Measurements from ENCODE around the gene NELL2.

Gene NELL2

GRCh38 chr12:44649693-44650092 lies 226.4 kb downstream of the NELL2 start:
- H3K4me1 ChIP-seq (ENCODE audit: control insufficient read depth in 1 of 2, insufficient read depth in 2 of 2, low read length in 2 of 2): no peaks in the 10 kb centered on the region
- H3K27ac ChIP-seq (ENCODE audit: low read depth, low read length): no peak overlapping the region
- no peaks in the 10 kb centered on the region for H3K9me3 ChIP-seq (ENCODE audit: control insufficient read depth in 1 of 2, low read length in 2 of 2)
- no peak overlapping the region for H3K4me3 ChIP-seq (ENCODE audit: low read depth in 1 of 2, low read length in 2 of 2)
- H3K9ac ChIP-seq (ENCODE audit: low read depth in 1 of 2, low read length in 2 of 2): no peak overlapping the region
- no peaks in the 10 kb centered on the region for H3K27me3 ChIP-seq (ENCODE audit: control insufficient read depth in 1 of 2, insufficient read depth in 2 of 2, low read length in 2 of 2)
- no peaks in the 10 kb centered on the region for H3K36me3 ChIP-seq (ENCODE audit: control insufficient read depth in 1 of 2, insufficient read depth in 2 of 2, low read length in 2 of 2)

DNA sequence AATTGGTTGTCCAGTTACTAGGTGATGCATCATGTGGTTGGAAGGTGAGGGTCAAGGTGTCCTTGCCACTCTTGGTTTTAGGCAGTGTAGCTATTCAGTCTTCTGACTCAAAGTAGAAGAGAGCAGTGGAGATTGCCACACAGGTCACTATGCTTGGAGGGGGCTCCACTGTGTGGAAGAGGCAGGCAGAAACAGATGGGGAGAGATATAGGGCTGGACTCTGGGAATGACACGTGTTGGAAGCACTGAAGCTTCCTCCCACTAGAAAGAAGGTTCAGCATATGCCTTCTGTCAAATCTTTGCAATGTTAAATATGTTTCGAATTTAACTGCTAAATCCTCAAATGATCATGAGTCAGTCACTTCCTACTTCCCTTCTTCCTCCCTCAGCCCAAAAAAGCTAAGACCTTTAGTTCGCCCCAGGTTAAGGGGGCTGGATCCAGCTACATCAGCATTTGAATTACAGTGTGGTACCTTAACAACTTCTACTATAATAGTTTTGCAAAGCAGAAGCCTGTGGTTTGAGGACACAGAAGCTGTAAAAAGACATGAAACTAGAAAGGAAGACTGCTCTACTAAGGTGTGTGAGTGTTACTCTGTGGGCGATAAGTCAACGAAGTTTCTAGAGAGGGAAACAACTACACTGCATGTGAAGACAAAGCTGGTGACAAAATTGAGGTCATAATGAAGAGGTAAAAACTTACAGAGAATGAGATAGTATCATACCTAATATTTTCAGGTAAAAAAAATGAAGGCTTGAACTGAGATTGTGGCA lies 228.0 kb downstream of the NELL2 start:
- no peak overlapping the region for H3K9ac ChIP-seq (ENCODE audit: low read depth in 1 of 2, low read length in 2 of 2)
- H3K4me1 ChIP-seq (ENCODE audit: control insufficient read depth in 1 of 2, insufficient read depth in 2 of 2, low read length in 2 of 2): no peaks in the 10 kb centered on the region
- no peaks in the 10 kb centered on the region for H3K27me3 ChIP-seq (ENCODE audit: control insufficient read depth in 1 of 2, insufficient read depth in 2 of 2, low read length in 2 of 2)

DNA sequence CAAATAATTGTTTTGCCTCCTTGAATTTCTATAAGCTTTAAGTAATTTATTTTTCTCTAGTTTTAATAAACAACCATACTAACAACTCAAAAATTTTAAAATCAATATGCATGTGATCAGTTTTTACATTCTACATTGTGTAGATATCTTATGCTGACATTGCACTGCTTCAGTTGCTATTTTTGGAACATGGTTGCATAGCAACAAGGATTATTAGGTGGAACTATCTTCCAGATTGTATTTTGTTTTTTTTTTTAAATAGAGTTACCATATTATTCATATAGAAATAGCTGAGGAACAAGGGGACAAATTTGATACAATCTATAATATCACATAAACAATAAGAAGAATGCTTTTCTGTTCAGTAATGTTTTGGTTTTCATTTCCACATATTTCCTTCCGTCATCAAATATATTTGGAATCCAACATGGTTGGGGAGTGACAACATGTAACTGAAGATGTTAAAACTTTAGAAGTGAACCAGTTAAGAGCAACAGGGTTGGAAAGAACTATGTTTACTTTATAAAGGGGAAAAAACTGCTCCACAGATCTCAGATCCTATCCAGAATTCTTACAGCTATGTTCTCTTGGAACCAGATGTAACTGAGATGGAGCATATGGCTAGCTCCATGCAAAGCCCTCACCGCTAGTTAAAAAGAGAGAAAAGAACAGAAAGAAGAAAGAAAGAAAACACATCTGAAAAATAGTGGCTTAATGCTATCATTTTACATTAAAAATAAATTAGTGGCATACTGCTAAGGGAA lies 235.5 kb downstream of the NELL2 start:
- Histone ChIP-seq H3K4me3 (ENCODE audit: low read depth in 1 of 2, low read length in 2 of 2) (no peak overlapping the region), H3K4me1 (ENCODE audit: control insufficient read depth in 1 of 2, insufficient read depth in 2 of 2, low read length in 2 of 2) (no peaks in the 10 kb centered on the region), H3K27me3 (ENCODE audit: control insufficient read depth in 1 of 2, insufficient read depth in 2 of 2, low read length in 2 of 2) (no peaks in the 10 kb centered on the region), H3K9me3 (ENCODE audit: control insufficient read depth in 1 of 2, low read length in 2 of 2) (no peaks in the 10 kb centered on the region), H3K27ac (ENCODE audit: low read depth, low read length) (no peak overlapping the region), H3K36me3 (ENCODE audit: control insufficient read depth in 1 of 2, insufficient read depth in 2 of 2, low read length in 2 of 2) (no peaks in the 10 kb centered on the region), H3K9ac (ENCODE audit: low read depth in 1 of 2, low read length in 2 of 2) (no peak overlapping the region)

More for the DNA sequence above, 228.0 kb downstream of the NELL2 start:
- Histone ChIP-seq H3K27ac (ENCODE audit: low read depth, low read length) (no peak overlapping the region), H3K4me3 (ENCODE audit: low read depth in 1 of 2, low read length in 2 of 2) (no peak overlapping the region), H3K9me3 (ENCODE audit: control insufficient read depth in 1 of 2, low read length in 2 of 2) (no peaks in the 10 kb centered on the region), H3K36me3 (ENCODE audit: control insufficient read depth in 1 of 2, insufficient read depth in 2 of 2, low read length in 2 of 2) (no peaks in the 10 kb centered on the region)

GRCh38 chr12:44637875-44638274 lies 238.2 kb downstream of the NELL2 start:
- no peak overlapping the region for H3K9ac ChIP-seq (ENCODE audit: low read depth in 1 of 2, low read length in 2 of 2)
- H3K36me3 ChIP-seq (ENCODE audit: control insufficient read depth in 1 of 2, insufficient read depth in 2 of 2, low read length in 2 of 2): no peaks in the 10 kb centered on the region
- H3K4me3 ChIP-seq (ENCODE audit: low read depth in 1 of 2, low read length in 2 of 2): no peak overlapping the region
- no peaks in the 10 kb centered on the region for H3K27me3 ChIP-seq (ENCODE audit: control insufficient read depth in 1 of 2, insufficient read depth in 2 of 2, low read length in 2 of 2)
- no peak overlapping the region for H3K27ac ChIP-seq (ENCODE audit: low read depth, low read length)
- H3K9me3 ChIP-seq (ENCODE audit: control insufficient read depth in 1 of 2, low read length in 2 of 2): no peaks in the 10 kb centered on the region
- no peaks in the 10 kb centered on the region for H3K4me1 ChIP-seq (ENCODE audit: control insufficient read depth in 1 of 2, insufficient read depth in 2 of 2, low read length in 2 of 2)

DNA sequence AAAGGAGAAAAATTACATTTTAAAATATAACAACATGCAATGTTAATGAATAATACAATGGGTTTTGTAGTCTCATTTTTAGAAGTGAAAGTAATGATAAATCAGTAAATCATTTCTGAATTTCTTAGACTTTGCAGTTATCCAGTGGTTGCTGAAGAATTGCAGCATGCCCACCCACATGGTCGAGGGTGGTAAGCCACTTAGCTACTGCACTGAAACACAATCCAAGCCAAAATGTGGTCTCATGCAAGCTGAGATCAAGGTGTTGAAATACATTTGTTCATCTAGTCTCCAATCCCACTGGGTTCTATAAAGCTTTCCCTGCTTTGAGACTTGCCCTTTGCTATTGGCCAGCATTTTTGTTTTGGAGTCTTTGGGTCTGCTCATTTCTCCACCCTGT lies 247.9 kb downstream of the NELL2 start:
- Histone ChIP-seq H3K9me3 (ENCODE audit: control insufficient read depth in 1 of 2, low read length in 2 of 2) (no peaks in the 10 kb centered on the region), H3K36me3 (ENCODE audit: control insufficient read depth in 1 of 2, insufficient read depth in 2 of 2, low read length in 2 of 2) (no peaks in the 10 kb centered on the region), H3K27ac (ENCODE audit: low read depth, low read length) (no peak overlapping the region), H3K4me1 (ENCODE audit: control insufficient read depth in 1 of 2, insufficient read depth in 2 of 2, low read length in 2 of 2) (no peaks in the 10 kb centered on the region), H3K27me3 (ENCODE audit: control insufficient read depth in 1 of 2, insufficient read depth in 2 of 2, low read length in 2 of 2) (no peaks in the 10 kb centered on the region), H3K4me3 (ENCODE audit: low read depth in 1 of 2, low read length in 2 of 2) (no peak overlapping the region), H3K9ac (ENCODE audit: low read depth in 1 of 2, low read length in 2 of 2) (no peak overlapping the region)

DNA sequence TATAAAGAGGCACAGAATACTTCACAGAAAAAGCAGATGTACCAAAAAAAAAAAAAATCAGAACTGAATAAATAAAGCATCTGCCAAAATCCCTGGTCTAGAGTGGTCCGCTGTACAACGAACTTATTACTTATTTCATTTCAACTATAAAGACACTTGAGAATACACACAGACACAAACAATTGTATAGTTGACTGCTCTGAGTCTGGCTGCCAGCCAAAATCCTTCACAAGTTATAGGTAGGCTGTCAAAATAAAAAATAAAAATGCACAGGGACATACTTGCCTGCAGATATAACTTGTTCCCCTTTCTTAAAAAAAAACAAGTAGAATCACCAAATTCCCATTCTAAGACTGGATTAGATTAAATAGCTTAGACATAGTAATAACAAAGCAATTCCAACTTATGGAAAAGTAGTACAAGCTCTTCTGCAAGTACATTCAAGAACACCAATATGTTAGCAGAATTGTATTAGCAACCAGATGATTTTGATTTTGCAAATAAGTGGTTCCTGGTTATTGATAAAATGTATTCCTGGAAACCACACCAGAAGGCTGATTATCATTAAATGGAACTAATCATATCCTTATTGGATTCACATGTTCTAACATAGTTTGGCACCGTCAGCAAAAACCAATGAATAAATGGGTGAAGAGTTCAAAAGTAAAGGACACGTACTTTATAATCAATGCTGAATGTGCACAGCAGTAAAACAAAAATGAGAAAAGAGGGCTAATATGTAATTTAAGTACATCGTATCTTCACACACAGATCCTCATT lies 248.5 kb downstream of the NELL2 start:
- H3K4me3 ChIP-seq (ENCODE audit: low read depth in 1 of 2, low read length in 2 of 2): no peak overlapping the region
- no peaks in the 10 kb centered on the region for H3K36me3 ChIP-seq (ENCODE audit: control insufficient read depth in 1 of 2, insufficient read depth in 2 of 2, low read length in 2 of 2)
- H3K9me3 ChIP-seq (ENCODE audit: control insufficient read depth in 1 of 2, low read length in 2 of 2): no peaks in the 10 kb centered on the region
- no peaks in the 10 kb centered on the region for H3K27me3 ChIP-seq (ENCODE audit: control insufficient read depth in 1 of 2, insufficient read depth in 2 of 2, low read length in 2 of 2)
- H3K27ac ChIP-seq (ENCODE audit: low read depth, low read length): no peak overlapping the region
- H3K9ac ChIP-seq (ENCODE audit: low read depth in 1 of 2, low read length in 2 of 2): no peak overlapping the region
- H3K4me1 ChIP-seq (ENCODE audit: control insufficient read depth in 1 of 2, insufficient read depth in 2 of 2, low read length in 2 of 2): no peaks in the 10 kb centered on the region

DNA sequence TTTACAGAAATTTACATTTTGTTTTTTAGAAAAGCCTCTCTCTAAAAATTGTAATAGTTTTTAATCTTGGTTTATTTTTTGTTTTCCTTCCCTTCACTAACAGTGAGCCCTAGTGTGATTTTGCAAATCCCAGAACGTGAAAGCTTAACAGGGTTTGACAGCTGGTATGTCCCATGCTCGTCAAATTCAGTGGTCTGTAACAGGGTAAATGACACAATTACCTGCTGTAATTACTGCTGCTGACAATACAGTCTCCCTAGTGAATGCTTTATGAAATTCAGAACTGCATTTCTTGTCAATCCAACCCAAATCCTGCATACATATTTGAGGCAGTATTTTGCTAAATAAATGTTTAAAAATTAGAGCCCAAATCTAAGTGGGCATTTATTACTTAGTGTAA lies 249.2 kb downstream of the NELL2 start:
- Histone ChIP-seq H3K27ac (ENCODE audit: low read depth, low read length) (no peak overlapping the region), H3K27me3 (ENCODE audit: control insufficient read depth in 1 of 2, insufficient read depth in 2 of 2, low read length in 2 of 2) (no peaks in the 10 kb centered on the region), H3K9ac (ENCODE audit: low read depth in 1 of 2, low read length in 2 of 2) (no peak overlapping the region), H3K4me1 (ENCODE audit: control insufficient read depth in 1 of 2, insufficient read depth in 2 of 2, low read length in 2 of 2) (no peaks in the 10 kb centered on the region), H3K36me3 (ENCODE audit: control insufficient read depth in 1 of 2, insufficient read depth in 2 of 2, low read length in 2 of 2) (no peaks in the 10 kb centered on the region), H3K4me3 (ENCODE audit: low read depth in 1 of 2, low read length in 2 of 2) (no peak overlapping the region), H3K9me3 (ENCODE audit: control insufficient read depth in 1 of 2, low read length in 2 of 2) (no peaks in the 10 kb centered on the region)

DNA sequence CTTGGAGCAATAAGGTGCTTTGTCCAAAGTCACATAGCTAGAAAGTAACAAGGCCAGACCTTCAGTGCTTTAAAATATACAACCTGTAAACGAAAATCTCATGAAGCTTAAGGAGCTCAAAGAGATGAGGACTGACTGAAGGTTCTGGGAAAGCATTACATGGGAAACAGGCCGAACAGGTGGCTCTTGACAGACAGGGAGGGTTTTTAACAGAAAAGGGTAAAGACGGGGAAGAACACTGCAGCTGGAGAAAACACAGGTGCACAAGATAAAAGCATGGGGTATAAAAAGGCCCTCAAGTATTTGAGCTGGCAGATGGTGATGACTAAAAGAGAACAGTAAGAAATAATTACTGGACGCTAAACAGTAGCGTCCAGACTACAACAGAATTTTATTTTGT lies 257.2 kb downstream of the NELL2 start:
- H3K9ac ChIP-seq (ENCODE audit: low read depth in 1 of 2, low read length in 2 of 2): no peak overlapping the region
- H3K4me1 ChIP-seq (ENCODE audit: control insufficient read depth in 1 of 2, insufficient read depth in 2 of 2, low read length in 2 of 2): no peaks in the 10 kb centered on the region
- no peaks in the 10 kb centered on the region for H3K9me3 ChIP-seq (ENCODE audit: control insufficient read depth in 1 of 2, low read length in 2 of 2)
- no peaks in the 10 kb centered on the region for H3K36me3 ChIP-seq (ENCODE audit: control insufficient read depth in 1 of 2, insufficient read depth in 2 of 2, low read length in 2 of 2)
- H3K27me3 ChIP-seq (ENCODE audit: control insufficient read depth in 1 of 2, insufficient read depth in 2 of 2, low read length in 2 of 2): no peaks in the 10 kb centered on the region
- H3K27ac ChIP-seq (ENCODE audit: low read depth, low read length): no peak overlapping the region
- no peak overlapping the region for H3K4me3 ChIP-seq (ENCODE audit: low read depth in 1 of 2, low read length in 2 of 2)

DNA sequence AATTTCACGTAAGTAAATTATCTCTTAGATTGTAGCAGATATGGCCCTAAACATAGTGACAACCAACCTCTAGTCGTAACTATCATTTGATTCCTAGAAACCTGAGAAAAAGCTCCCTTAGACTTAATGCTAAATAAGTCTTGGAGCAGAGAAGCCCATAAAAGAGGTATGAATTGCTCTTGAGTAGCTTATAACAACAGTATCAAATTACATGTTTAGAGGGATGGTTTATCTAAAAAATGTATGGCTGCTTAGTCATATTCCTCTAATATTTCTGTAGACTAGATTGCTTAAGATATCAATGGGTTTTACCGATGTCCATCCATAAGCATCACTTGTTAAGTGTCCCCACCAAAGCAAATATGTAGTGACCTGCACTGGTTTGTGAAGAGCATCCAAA lies 259.7 kb downstream of the NELL2 start:
- Histone ChIP-seq H3K4me3 (ENCODE audit: low read depth in 1 of 2, low read length in 2 of 2) (no peak overlapping the region), H3K36me3 (ENCODE audit: control insufficient read depth in 1 of 2, insufficient read depth in 2 of 2, low read length in 2 of 2) (no peaks in the 10 kb centered on the region), H3K9me3 (ENCODE audit: control insufficient read depth in 1 of 2, low read length in 2 of 2) (no peaks in the 10 kb centered on the region), H3K27ac (ENCODE audit: low read depth, low read length) (no peak overlapping the region), H3K27me3 (ENCODE audit: control insufficient read depth in 1 of 2, insufficient read depth in 2 of 2, low read length in 2 of 2) (no peaks in the 10 kb centered on the region), H3K9ac (ENCODE audit: low read depth in 1 of 2, low read length in 2 of 2) (no peak overlapping the region), H3K4me1 (ENCODE audit: control insufficient read depth in 1 of 2, insufficient read depth in 2 of 2, low read length in 2 of 2) (no peaks in the 10 kb centered on the region)

GRCh38 chr12:44611538-44611937 lies 264.6 kb downstream of the NELL2 start:
- Histone ChIP-seq H3K27ac (ENCODE audit: low read depth, low read length) (no peak overlapping the region), H3K4me1 (ENCODE audit: control insufficient read depth in 1 of 2, insufficient read depth in 2 of 2, low read length in 2 of 2) (no peaks in the 10 kb centered on the region), H3K9me3 (ENCODE audit: control insufficient read depth in 1 of 2, low read length in 2 of 2) (no peaks in the 10 kb centered on the region), H3K9ac (ENCODE audit: low read depth in 1 of 2, low read length in 2 of 2) (no peak overlapping the region), H3K27me3 (ENCODE audit: control insufficient read depth in 1 of 2, insufficient read depth in 2 of 2, low read length in 2 of 2) (no peaks in the 10 kb centered on the region), H3K36me3 (ENCODE audit: control insufficient read depth in 1 of 2, insufficient read depth in 2 of 2, low read length in 2 of 2) (no peaks in the 10 kb centered on the region), H3K4me3 (ENCODE audit: low read depth in 1 of 2, low read length in 2 of 2) (no peak overlapping the region)
